Nephron progenitor cell (in vitro differentiated cells): ENCODE data around the gene SLC35G3.
"Not testable (repeated sequence)": the region's sequence is repeated elsewhere in the genome, so short reads cannot be mapped to it uniquely, and the experiment has no call there.

Experiments used
- DNase-seq: peaks from one replicate; pipeline ENCODE4 v3.0.0; 2021
- H3K27ac Mint-ChIP-seq: 2 replicates; pipeline ENCODE4 v1.8.0; 2021; ENCODE audit warnings: mild to moderate bottlenecking, moderate library complexity, mixed read lengths
- H3K27me3 Mint-ChIP-seq: 2 replicates; pipeline ENCODE4 v1.8.0; 2021; ENCODE audit warnings: mild to moderate bottlenecking, low read depth, mixed read lengths; ENCODE audit not compliant: poor library complexity
- H3K36me3 Mint-ChIP-seq: 2 replicates; pipeline ENCODE4 v1.8.0; 2021; ENCODE audit warnings: low read depth, mixed read lengths
- H3K4me1 Mint-ChIP-seq: 2 replicates; pipeline ENCODE4 v1.8.0; 2021; ENCODE audit warnings: mixed read lengths
- H3K4me3 Mint-ChIP-seq: 2 replicates; pipeline ENCODE4 v1.8.0; 2021; ENCODE audit warnings: mild to moderate bottlenecking, moderate library complexity, mixed read lengths
- H3K9me3 Mint-ChIP-seq: 2 replicates; pipeline ENCODE4 v1.8.0; 2021; ENCODE audit warnings: mild to moderate bottlenecking, moderate library complexity, mixed read lengths
- TF ChIP-seq, protein P1 (sequence below): fragments of 200-600 bp; sonication (generic); IDR thresholded peaks from 2 replicates; pipeline ENCODE4 v1.5.0; 2021; ENCODE audit warnings: antibody characterized with exemption

SLC35G3 gene

DNA sequence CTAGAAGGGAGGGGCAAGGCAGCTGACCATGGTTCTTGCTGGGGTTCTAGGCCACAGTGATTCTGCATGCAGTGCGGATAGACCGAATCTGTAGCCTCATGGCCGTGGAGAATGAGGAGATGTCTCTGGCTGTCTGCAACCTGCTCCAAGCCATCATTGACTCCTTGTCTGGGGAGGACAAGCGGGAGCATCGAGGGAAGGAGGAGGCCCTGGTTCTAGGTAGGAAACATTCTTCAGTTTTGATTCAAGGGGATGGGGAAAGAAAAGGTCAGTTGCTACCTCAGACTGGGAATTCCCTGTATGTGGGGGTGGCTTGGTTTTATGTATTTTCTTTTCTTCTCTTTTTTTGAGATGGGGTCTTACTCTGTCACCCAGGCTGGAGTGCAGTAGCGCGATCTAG, 38.9 kb downstream of the SLC35G3 start:
- H3K4me3 Mint-ChIP-seq, result no peak overlapping the region
- H3K27ac Mint-ChIP-seq, result no peak overlapping the region
- no peaks in the 10 kb centered on the region for H3K4me1 Mint-ChIP-seq
- H3K36me3 Mint-ChIP-seq, result no peaks in the 10 kb centered on the region
- no peaks in the 10 kb centered on the region for H3K9me3 Mint-ChIP-seq
- TF ChIP-seq, protein P1, sequence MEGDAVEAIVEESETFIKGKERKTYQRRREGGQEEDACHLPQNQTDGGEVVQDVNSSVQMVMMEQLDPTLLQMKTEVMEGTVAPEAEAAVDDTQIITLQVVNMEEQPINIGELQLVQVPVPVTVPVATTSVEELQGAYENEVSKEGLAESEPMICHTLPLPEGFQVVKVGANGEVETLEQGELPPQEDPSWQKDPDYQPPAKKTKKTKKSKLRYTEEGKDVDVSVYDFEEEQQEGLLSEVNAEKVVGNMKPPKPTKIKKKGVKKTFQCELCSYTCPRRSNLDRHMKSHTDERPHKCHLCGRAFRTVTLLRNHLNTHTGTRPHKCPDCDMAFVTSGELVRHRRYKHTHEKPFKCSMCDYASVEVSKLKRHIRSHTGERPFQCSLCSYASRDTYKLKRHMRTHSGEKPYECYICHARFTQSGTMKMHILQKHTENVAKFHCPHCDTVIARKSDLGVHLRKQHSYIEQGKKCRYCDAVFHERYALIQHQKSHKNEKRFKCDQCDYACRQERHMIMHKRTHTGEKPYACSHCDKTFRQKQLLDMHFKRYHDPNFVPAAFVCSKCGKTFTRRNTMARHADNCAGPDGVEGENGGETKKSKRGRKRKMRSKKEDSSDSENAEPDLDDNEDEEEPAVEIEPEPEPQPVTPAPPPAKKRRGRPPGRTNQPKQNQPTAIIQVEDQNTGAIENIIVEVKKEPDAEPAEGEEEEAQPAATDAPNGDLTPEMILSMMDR, result no peak
- H3K27me3 Mint-ChIP-seq, result peaks cover 26% of the 10 kb centered on the region
- no peak for DNase-seq

DNA sequence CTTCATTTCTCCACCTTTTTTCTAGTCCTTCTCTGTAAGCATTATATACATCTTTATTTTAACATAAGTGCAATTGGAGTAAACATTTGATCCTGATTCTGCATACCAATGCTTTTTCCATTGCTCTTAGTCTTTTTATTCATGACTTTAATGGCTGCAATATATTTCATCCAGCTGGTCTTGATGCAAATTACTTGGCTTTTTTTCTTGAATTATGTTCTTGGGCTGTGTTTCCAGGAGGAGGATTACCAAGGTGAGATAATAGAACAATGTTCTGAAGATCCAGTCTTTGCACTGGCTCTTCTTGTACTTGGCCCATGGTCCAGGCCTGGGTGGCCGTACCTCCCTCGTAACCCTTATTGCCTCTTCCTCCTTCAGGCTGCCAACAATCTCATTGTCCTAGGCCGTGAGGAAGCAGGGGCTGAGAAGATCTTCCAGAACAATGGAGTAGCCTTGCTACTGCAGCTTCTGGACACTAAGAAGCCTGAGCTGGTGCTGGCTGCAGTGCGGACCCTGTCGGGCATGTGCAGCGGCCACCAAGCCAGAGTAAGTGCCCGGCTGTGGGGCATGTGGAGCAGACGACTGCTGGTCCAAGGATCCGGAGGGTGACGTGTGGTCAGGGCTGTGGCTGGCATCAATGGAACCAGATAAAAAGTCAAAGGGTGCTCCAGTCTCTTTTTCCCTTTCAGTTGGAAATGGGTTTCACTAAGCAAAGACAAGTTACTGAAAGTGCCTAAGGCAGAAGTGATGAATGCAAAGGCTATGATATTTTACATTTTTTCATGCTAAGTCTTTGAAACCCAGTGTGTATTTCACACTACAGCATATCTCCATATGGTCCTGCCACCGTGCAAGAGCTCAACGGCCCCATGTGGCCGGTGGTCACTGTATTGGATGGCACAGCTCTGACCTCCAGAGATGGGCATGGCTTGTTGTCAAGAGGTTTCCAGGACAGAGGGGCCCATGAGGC, 39.7 kb downstream of the SLC35G3 start:
- Mint-ChIP-seq H3K27ac (no peak overlapping the region), H3K9me3 (no peaks in the 10 kb centered on the region), H3K27me3 (peaks cover 23% of the 10 kb centered on the region), H3K4me3 (no peak overlapping the region), H3K4me1 (no peaks in the 10 kb centered on the region), H3K36me3 (no peaks in the 10 kb centered on the region)
- TF ChIP-seq, protein P1, result no peak
- DNase-seq, result no peak

DNA sequence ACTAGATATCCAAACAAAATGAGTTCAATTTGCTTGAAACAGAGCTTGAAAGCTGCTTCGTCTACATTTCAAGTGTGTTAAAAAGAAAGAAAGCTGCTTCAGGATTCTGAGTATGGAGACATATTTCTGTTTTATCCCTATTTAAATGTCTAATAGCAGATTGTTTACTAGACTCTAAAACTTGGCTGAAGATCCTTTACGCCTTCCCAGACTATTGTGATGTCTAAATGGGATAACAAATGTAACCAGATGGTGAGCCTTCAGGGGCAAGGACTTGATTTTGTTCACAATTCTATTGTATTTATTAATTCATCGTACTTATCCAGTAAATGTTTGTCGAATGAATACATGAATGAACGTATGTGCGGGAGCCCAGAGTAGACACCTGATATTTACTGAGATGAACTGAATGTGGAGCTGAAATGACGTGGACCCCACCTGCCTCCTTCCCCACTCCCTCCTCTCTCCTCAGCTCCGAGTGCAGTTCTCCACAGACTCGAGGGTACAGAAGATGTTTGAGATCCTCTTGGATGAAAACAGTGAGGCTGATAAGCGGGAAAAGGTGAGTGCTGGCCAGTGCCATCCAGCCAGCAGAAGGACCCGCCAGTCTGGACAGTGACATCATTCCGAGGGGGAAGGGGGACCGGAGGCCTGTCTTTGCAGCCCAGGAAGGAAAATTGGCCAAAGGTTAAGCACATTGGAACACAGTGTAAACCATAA, 41.6 kb downstream of the SLC35G3 start:
- Mint-ChIP-seq H3K27me3 (peaks cover 17% of the 10 kb centered on the region), H3K27ac (peak overlapping the region; percentile 78), H3K9me3 (no peaks in the 10 kb centered on the region), H3K4me3 (no peak overlapping the region), H3K4me1 (peaks cover 10% of the 10 kb centered on the region), H3K36me3 (no peaks in the 10 kb centered on the region)
- no peak for DNase-seq
- TF ChIP-seq, protein P1, result no peak

DNA sequence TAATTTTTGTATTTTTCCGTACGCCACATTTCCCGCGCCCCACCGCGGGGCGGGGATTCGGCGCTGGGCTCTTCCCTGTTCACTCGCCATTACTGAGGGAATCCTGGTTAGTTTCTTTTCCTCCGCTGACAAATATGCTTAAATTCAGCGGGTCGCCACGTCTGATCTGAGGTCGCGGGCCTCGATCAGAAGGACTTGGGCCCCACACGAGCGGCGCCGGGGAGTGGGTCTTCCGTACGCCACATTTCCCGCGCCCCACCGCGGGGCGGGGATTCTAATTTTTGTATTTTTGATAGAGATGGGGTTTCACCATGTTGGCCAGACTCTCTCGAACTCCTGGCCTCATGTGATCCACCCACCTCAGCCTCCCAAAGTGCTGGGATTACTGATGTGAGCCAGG, 43.1 kb downstream of the SLC35G3 start:
- Mint-ChIP-seq H3K27me3 (peaks cover 18% of the 10 kb centered on the region), H3K4me1 (peaks cover 17% of the 10 kb centered on the region)
- not testable (repeated sequence) for H3K9me3 Mint-ChIP-seq, H3K36me3 Mint-ChIP-seq, H3K27ac Mint-ChIP-seq, DNase-seq, H3K4me3 Mint-ChIP-seq

DNA sequence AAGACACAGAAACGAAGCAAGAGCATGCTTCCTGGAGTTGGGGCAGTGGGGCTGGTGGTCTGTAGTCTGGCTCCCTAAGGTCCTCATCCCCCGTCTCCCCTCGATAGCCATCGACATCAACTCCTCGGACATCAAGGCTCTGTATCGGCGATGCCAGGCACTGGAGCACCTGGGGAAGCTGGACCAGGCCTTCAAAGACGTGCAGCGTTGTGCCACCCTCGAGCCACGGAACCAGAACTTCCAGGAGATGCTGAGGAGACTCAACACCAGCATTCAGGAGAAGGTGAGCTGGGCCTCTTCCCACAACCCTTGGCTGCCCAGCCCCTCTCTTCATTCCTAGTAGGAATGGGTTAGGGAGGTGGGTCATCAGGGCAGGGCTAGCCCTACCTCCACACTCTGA, 44.3 kb downstream of the SLC35G3 start:
- DNase-seq, result no peak
- H3K4me3 Mint-ChIP-seq, result no peak overlapping the region
- H3K9me3 Mint-ChIP-seq, result no peaks in the 10 kb centered on the region
- peaks cover 17% of the 10 kb centered on the region for H3K4me1 Mint-ChIP-seq
- no peak overlapping the region for H3K27ac Mint-ChIP-seq
- H3K27me3 Mint-ChIP-seq, result peaks cover 22% of the 10 kb centered on the region
- TF ChIP-seq, protein P1, result no peak
- no peaks in the 10 kb centered on the region for H3K36me3 Mint-ChIP-seq

DNA sequence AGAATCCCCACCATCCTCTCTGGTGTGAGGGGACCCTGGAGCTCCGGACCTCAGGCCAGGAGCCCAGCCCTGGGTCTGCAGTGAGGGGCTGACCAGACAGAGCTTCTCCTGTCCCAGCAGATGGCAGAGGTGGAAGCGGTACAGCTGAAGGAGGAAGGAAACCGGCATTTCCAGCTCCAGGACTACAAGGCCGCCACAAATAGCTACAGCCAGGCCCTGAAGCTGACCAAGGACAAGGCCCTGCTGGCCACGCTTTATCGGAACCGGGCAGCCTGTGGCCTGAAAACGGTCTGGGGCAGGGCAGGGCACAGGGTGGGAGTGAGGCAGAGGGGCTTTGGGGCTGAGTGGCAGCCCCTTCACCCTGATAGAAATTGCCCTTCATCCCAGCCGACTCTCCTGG, 46.0 kb downstream of the SLC35G3 start:
- TF ChIP-seq, protein P1, result no peak
- H3K4me3 Mint-ChIP-seq, result no peak overlapping the region
- H3K27me3 Mint-ChIP-seq, result peaks cover 18% of the 10 kb centered on the region
- peaks cover 22% of the 10 kb centered on the region for H3K4me1 Mint-ChIP-seq
- no peak overlapping the region for H3K27ac Mint-ChIP-seq
- H3K9me3 Mint-ChIP-seq, result no peaks in the 10 kb centered on the region
- no peak for DNase-seq
- no peaks in the 10 kb centered on the region for H3K36me3 Mint-ChIP-seq
